Activated gamma-delta T cell treated with anti-CD3 and anti-CD28 coated beads, Interleukin-2, amount 50 U/mL, for 16 hours (primary cell): ENCODE data around the gene BLZF1.
"Not testable (repeated sequence)": the region's sequence is repeated elsewhere in the genome, so short reads cannot be mapped to it uniquely, and the experiment has no call there.

Source experiments
- DNase-seq: peaks from one replicate; pipeline ENCODE4 v3.0.0-alpha.2; 2020; ENCODE audit warnings: low read depth

Gene BLZF1, protein sequence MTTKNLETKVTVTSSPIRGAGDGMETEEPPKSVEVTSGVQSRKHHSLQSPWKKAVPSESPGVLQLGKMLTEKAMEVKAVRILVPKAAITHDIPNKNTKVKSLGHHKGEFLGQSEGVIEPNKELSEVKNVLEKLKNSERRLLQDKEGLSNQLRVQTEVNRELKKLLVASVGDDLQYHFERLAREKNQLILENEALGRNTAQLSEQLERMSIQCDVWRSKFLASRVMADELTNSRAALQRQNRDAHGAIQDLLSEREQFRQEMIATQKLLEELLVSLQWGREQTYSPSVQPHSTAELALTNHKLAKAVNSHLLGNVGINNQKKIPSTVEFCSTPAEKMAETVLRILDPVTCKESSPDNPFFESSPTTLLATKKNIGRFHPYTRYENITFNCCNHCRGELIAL

GRCh38 chr1:169367686-169368405, at the start of gene BLZF1, which contains the start of gene NME7:
TSS of gene BLZF1 (plus strand) at chr1:169368195. CDS start at chr1:169369523, 1,328 bp downstream.
TSS of gene NME7 (minus strand) at chr1:169367797. CDS start at chr1:169367710, 87 bp downstream.
- DNase-seq = peak; percentile 98

GRCh38 chr1:169318536-169319244, 49.3 kb upstream of the BLZF1 start:
- no peak for DNase-seq

DNA sequence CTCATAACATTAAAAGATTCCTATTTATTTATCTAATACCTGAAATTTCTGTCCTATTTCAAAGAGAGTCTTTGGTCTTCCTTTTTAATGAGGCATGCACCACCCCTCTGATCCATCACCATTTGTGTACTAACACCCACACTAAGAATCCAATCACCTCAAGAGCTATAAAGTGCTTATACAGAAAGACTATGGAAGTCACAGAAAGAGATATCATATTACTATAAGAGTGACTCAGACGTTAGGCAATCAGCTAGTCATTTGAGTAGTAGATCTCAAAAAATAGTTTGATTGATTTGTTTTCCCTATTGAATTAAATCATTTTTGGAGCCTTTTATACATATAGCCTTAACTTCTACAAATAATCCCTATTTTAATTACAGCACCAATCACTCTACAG, 46.5 kb upstream of the BLZF1 start:
- no peak for DNase-seq

DNA sequence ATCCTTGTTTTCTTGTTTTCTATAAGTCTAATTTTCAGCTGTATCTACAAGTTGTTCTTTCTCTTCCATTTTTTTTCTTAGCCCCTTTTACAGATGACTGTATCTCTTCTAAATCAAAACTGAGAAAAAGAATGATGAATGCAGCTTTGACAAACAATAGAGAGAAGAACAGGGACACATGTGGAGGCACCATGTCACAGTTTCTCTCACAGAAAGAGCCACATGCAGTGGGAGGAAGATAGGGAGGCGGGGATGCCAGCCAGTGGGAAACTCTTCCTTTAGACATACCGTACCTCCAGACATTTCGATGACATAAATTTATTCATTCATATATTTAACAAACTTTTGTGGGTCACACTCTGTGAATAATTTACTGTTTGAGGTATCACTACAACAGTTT, 45.9 kb upstream of the BLZF1 start:
- no peak for DNase-seq

DNA sequence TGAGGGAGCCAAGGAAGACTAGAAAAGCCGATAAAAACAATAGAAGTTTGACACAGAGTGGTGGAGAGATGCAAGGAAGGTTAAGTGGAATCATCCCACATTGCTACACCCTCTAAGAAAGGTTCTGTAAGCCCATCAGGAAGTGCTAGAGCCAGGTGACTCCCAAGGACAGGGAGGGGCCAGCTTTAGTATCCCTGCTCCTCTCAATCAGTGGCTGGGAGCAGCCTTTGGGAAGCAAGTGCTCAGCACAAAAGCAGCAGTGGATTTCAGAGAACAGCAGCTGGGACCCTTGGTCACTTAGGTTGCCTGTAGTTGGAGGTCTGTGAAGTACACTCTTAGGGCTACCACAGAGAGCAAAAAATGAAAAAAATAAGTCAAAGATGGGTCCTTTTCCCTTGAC, 42.9 kb upstream of the BLZF1 start:
- DNase-seq = no peak

- no peak for DNase-seq
These were observed 41.6 kb upstream of the BLZF1 start for GRCh38 chr1:169326261-169326955.

GRCh38 chr1:169326956-169327268, 41.1 kb upstream of the BLZF1 start:
- no peak for DNase-seq

- DNase-seq = no peak
These were observed 40.1 kb upstream of the BLZF1 start for GRCh38 chr1:169327875-169328274.

DNA sequence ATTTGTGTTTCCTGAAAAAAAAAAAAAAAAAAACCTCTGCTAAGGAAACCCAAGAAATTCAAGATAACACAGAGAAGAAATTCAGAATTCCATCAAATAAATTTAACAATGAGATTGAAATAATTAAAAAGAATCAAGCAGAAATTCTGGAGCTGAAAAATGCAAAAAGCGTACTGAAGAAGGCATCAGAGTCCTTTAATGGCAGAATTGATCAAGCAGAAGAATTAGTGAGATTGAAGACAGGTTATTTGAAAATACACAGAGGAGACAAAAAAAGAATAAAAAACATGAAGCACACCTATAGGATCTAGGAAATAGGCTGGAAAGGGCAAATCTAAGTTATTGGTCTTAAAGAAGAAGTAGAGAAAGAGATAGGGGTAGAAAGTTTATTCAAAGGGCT, 38.6 kb upstream of the BLZF1 start:
- DNase-seq = no peak

DNA sequence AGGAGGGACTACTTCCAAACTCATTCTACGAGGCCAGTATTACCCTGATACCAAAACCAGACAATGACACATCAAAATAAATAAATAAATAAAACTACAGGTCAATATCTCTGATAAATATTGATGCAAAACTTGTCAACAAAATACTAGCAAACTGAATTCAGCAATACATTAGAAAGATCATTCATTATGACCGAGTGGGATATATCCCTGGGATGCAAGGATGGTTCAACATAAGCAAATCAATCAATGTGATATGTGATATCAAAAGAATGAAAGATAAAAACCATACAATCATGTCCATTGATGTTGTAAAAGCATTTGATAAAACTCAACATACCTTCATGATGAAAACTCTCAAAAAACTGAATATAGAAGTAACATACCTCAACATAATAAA, 37.1 kb upstream of the BLZF1 start:
- no peak for DNase-seq

GRCh38 chr1:169334727-169335126, 33.3 kb upstream of the BLZF1 start:
- DNase-seq = not testable (repeated sequence)

GRCh38 chr1:169336947-169337715, 30.9 kb upstream of the BLZF1 start:
- DNase-seq = not testable (repeated sequence)

DNA sequence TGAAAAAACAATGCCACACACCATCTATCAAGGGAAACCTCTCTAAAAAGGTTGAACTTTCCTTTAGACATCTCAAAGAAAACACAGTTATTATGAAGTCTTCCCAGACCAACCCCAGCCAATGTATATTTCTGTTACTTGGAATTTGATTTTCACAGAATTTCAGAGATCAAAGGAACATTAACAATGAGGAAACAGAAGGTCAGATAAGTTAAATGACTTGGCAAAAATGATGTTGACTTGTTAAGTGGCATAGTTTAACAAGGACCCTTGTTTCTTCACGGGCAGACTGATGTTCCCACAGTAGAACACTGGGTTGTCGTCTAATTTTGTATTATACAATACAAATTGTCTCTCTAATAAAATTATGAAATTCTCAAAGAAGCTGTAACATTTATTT, 29.4 kb upstream of the BLZF1 start:
- no peak for DNase-seq

GRCh38 chr1:169339773-169340172, 28.2 kb upstream of the BLZF1 start:
- no peak for DNase-seq

DNA sequence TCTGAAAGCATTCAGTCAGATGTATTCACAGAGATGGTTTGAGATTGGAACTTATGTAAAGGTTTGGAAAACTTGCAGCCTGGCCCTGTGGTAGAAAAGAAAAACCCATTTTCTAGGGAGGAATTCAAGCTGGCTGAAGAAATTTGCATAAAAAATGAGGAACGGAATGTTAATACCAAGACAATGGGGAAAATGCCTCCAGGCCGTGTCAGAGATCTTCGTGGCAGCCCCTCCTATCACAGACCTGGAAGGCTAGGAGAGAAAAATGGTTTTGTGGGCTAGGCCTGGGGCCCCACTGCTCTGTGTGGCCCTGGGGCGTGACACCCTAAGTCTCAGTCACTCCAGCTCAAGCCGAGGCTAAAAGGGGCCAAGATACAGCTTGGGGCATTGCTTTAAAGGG, 27.1 kb upstream of the BLZF1 start:
- no peak for DNase-seq

- not testable (repeated sequence) for DNase-seq
These were observed 25.9 kb upstream of the BLZF1 start for GRCh38 chr1:169342096-169342495.

GRCh38 chr1:169345511-169345910, 22.5 kb upstream of the BLZF1 start:
- no peak for DNase-seq

DNA sequence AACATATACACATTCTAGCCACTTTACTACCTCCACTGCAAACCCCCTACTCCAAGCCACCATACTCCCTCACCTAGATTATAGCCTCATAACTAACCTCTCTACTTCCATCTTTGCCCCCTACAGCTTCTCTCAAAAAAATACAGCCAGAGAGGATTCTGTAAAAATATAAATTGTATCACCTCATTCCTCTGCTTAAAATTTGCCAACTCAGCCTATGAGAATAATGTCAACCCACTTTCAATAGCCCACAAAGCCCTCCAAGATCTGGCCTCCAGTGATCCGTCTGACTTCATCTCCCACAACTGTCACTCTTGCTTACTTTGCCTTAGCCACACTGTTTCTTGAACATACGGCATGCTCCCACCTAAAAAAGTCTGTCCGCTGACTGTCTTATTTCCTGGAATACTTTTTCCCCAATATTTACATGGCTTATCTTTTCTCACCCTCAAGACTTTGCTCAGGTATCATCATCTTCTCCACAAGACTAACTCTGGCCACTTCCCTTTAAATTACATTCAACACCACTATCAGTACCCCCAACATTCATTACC, 21.9 kb upstream of the BLZF1 start:
- no peak for DNase-seq

- DNase-seq = no peak
These were observed 20.2 kb upstream of the BLZF1 start for GRCh38 chr1:169347688-169348382.

DNA sequence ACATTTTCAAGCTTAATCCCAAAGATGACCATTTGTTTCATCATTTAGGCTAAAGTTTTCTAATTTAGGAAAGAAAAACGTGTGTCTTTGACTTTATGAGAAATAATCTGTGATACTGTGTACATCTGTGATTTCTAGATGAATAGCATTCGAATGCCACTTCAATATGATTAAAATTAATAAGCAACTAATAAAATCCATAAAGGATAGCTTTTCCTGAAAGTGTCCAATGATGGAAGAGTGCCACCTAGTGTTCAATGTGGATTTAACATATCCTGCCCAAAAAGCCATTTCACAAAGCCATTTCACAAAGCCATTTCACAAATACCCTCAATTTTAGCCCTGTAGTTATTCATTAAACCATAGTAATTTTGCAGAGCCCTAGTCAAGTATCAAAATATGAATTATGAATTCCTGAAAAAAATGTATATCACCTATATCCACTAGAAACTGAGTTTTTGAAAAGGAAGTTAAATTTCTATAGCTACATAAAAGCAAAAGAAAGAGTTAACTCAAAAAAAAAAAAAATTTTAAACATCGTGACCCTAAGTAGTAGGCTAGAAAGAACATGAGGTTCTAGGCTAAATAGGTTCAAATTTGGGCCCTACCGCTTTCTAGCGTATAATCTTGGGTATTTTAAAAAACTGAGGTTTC, 19.5 kb upstream of the BLZF1 start:
- no peak for DNase-seq
